ENCODE measurements around the gene EPHA4. TPM values are rescaled to one million over a fixed set of nuclear protein-coding genes. Genes with fewer than 3 reads are reported as not detected.

The EPHA4 gene
- polyA plus RNA-seq, 1 donor (not counting 4 experiments of a cell fraction or from before 2014, with no cell fraction given): 9.0 TPM

- no peak overlapping the region for H3K4me2 ChIP-seq (ENCODE audit: control insufficient read depth, extremely low read depth, insufficient read depth, low read depth, low read length)
- H3K9me1 ChIP-seq (ENCODE audit: control insufficient read depth, extremely low read depth, insufficient read depth, low read length): no peaks in the 10 kb centered on the region
- no peak overlapping the region for H2AFZ ChIP-seq (ENCODE audit: control insufficient read depth, low read length)
- H3K9me3 ChIP-seq (ENCODE audit: control insufficient read depth, low read depth, low read length): no peaks in the 10 kb centered on the region
- H4K20me1 ChIP-seq (ENCODE audit: control insufficient read depth, extremely low read depth, insufficient read depth, low read length): no peaks in the 10 kb centered on the region
- TF ChIP-seq EZH2 (IDR thresholded peaks at IDR 0.05; ENCODE audit: low read length): no peak
- TF ChIP-seq, protein P1, sequence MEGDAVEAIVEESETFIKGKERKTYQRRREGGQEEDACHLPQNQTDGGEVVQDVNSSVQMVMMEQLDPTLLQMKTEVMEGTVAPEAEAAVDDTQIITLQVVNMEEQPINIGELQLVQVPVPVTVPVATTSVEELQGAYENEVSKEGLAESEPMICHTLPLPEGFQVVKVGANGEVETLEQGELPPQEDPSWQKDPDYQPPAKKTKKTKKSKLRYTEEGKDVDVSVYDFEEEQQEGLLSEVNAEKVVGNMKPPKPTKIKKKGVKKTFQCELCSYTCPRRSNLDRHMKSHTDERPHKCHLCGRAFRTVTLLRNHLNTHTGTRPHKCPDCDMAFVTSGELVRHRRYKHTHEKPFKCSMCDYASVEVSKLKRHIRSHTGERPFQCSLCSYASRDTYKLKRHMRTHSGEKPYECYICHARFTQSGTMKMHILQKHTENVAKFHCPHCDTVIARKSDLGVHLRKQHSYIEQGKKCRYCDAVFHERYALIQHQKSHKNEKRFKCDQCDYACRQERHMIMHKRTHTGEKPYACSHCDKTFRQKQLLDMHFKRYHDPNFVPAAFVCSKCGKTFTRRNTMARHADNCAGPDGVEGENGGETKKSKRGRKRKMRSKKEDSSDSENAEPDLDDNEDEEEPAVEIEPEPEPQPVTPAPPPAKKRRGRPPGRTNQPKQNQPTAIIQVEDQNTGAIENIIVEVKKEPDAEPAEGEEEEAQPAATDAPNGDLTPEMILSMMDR (optimal IDR thresholded peaks at IDR 0.05 in 1 of 3, IDR thresholded peaks at IDR 0.05 in 1 of 3, conservative IDR thresholded peaks at IDR 0.05 in 1 of 3; ENCODE audit: extremely low read depth in 1 of 3, insufficient read depth in 2 of 3, low read length in 3 of 3): no peak
- no peak overlapping the region for H3K27ac ChIP-seq (ENCODE audit: control insufficient read depth, insufficient read depth, low read length)
- H3K4me3 ChIP-seq (ENCODE audit: control insufficient read depth in 2 of 3, extremely low read depth in 1 of 3, insufficient read depth in 2 of 3, low read depth in 1 of 3, low read length in 3 of 3): no peak overlapping the region
- FAIRE-seq: no peak
- no peaks in the 10 kb centered on the region for H3K79me2 ChIP-seq (ENCODE audit: control insufficient read depth, insufficient read depth, low read length)
- no peaks in the 10 kb centered on the region for H3K27me3 ChIP-seq (ENCODE audit: control insufficient read depth, extremely low read depth, insufficient read depth, low read length)
- H3K4me1 ChIP-seq (ENCODE audit: control insufficient read depth, extremely low read depth, insufficient read depth, low read length): no peaks in the 10 kb centered on the region
- dilution Hi-C loops (cut with MboI; ENCODE audit: extremely low pct_ligation_motif_present, low sequenced_read_pairs): no loop called here
- no peak for DNase-seq (ENCODE audit: low read depth, low spot score)
- no peak overlapping the region for H3K9ac ChIP-seq (ENCODE audit: control insufficient read depth, extremely low read depth, insufficient read depth, low read length)
- H3K36me3 ChIP-seq (ENCODE audit: control insufficient read depth in 2 of 2, extremely low read depth in 1 of 2, insufficient read depth in 2 of 2, low read length in 2 of 2): no peaks in the 10 kb centered on the region
These were observed 83.8 kb downstream of the EPHA4 start for GRCh38 chr2:221488136-221488807.

GRCh38 chr2:221486106-221486505, 86.0 kb downstream of the EPHA4 start:
- FAIRE-seq (no peak), DNase-seq (ENCODE audit: low read depth, low spot score) (no peak)
- Histone ChIP-seq H4K20me1 (ENCODE audit: control insufficient read depth, extremely low read depth, insufficient read depth, low read length) (no peaks in the 10 kb centered on the region), H3K9me1 (ENCODE audit: control insufficient read depth, extremely low read depth, insufficient read depth, low read length) (no peaks in the 10 kb centered on the region), H3K36me3 (ENCODE audit: control insufficient read depth in 2 of 2, extremely low read depth in 1 of 2, insufficient read depth in 2 of 2, low read length in 2 of 2) (no peaks in the 10 kb centered on the region), H3K4me2 (ENCODE audit: control insufficient read depth, extremely low read depth, insufficient read depth, low read depth, low read length) (no peak overlapping the region), H3K4me1 (ENCODE audit: control insufficient read depth, extremely low read depth, insufficient read depth, low read length) (no peaks in the 10 kb centered on the region), H3K9me3 (ENCODE audit: control insufficient read depth, low read depth, low read length) (no peaks in the 10 kb centered on the region), H3K79me2 (ENCODE audit: control insufficient read depth, insufficient read depth, low read length) (no peaks in the 10 kb centered on the region), H3K27ac (ENCODE audit: control insufficient read depth, insufficient read depth, low read length) (no peak overlapping the region), H3K27me3 (ENCODE audit: control insufficient read depth, extremely low read depth, insufficient read depth, low read length) (no peaks in the 10 kb centered on the region), H3K9ac (ENCODE audit: control insufficient read depth, extremely low read depth, insufficient read depth, low read length) (no peak overlapping the region), H2AFZ (ENCODE audit: control insufficient read depth, low read length) (no peak overlapping the region), H3K4me3 (ENCODE audit: control insufficient read depth in 2 of 3, extremely low read depth in 1 of 3, insufficient read depth in 2 of 3, low read depth in 1 of 3, low read length in 3 of 3) (no peak overlapping the region)
- dilution Hi-C loops (cut with MboI; ENCODE audit: extremely low pct_ligation_motif_present, low sequenced_read_pairs): no loop called here
- TF ChIP-seq, protein P1 (optimal IDR thresholded peaks at IDR 0.05 in 1 of 3, IDR thresholded peaks at IDR 0.05 in 1 of 3, conservative IDR thresholded peaks at IDR 0.05 in 1 of 3; ENCODE audit: extremely low read depth in 1 of 3, insufficient read depth in 2 of 3, low read length in 3 of 3): no peak
- TF ChIP-seq EZH2 (IDR thresholded peaks at IDR 0.05; ENCODE audit: low read length): no peak

Data from keratinocyte (primary cell).